Activated naive CD4-positive, alpha-beta T cell (primary cell): Measurements from ENCODE around the gene CYP24A1.

Experiments
- DNase-seq, 4 experiments: peaks; one replicate each; lab custom pipeline; 2025; lab: John Stamatoyannopoulos, UW

Gene CYP24A1

DNA sequence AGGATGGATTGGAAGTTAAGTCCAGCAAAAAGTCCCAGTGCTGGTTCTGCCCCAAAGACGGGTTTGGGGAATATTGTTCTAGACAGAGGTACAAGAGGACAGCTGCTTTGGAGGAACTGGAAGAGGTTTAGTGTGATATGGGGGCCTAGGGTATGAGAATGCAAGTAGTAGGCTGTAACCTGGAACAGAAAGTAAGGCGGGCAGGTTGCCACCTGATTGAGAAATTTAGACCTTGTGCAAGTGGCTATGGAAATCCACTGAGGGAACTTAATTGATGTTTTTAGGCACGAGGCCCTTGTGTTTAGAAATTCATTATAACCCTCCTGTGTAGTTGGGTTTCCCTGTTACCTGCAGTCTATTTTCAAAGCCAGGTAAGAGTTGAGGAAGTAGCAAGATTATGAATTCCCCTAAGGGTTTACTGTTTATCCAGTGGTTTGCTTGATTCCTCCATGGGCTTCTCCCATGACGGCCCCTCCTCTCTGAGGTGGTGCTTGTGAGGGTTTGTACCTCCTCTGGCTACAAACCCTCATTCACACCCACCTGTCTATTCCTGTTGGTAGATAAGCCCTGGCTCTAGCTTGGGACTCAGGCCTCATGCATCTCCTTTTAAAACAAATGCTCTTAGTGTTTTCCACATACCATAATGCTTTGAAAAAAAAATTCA, 61.4 kb downstream of the CYP24A1 start:
- no peak for DNase-seq

GRCh38 chr20:54111460-54111859, 62.3 kb downstream of the CYP24A1 start:
- no peak for DNase-seq

DNA sequence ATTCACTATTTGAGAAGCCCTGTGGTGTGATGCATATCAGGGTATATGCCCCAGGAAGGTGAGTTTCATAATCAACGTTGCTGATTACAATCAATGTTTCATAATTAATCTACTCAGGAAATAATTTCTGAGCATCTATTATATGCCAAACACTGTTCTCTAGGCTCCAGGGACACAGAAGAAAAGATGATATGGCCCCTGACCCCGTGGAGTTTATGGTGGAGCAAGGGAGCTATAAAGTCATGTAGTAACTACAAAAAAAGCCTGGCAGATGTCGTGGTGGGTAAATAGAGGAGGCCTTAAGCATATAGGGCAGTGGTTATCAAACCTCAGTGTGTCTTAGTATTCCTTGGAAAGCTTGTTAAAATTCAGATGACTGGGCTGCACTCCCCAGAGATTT, 63.3 kb downstream of the CYP24A1 start:
- no peak for DNase-seq

DNA sequence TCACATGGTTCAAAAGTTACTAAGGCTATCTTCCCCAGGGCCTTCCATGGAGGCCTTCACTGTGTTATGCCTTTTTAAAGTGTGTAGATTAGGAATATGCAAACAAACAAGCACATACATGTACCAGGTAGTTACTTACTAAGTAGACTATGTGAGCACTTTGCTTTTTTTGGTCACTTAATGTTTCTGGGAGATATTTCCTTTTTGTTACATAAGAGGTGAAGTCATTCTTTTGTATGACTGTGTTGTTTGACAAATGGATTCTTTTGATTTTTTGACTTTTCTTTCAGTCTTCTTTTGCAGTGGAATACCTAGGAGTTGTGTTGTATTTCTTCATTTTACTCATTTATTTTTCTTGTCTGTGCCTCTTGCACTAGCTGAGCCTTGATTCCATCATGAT, 63.7 kb downstream of the CYP24A1 start:
- DNase-seq, result no peak

- DNase-seq, result no peak
Observed at GRCh38 chr20:54108817-54109216, 65.0 kb downstream of the CYP24A1 start.

DNA sequence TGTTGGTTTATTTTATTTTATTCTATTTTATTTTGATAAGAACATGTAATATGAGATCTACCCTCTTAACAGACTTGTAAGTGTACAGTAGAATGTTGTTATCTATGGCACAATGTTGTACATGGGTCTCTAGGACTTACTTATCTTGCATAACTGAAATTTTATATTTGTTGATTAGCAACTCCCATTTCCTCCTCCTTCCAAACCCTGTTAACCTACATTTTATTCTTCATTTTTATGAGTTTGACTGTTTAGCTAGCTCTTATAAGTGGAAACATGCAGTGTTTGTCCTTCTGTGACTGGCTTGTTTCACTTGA, 65.5 kb downstream of the CYP24A1 start:
- no peak for DNase-seq

DNA sequence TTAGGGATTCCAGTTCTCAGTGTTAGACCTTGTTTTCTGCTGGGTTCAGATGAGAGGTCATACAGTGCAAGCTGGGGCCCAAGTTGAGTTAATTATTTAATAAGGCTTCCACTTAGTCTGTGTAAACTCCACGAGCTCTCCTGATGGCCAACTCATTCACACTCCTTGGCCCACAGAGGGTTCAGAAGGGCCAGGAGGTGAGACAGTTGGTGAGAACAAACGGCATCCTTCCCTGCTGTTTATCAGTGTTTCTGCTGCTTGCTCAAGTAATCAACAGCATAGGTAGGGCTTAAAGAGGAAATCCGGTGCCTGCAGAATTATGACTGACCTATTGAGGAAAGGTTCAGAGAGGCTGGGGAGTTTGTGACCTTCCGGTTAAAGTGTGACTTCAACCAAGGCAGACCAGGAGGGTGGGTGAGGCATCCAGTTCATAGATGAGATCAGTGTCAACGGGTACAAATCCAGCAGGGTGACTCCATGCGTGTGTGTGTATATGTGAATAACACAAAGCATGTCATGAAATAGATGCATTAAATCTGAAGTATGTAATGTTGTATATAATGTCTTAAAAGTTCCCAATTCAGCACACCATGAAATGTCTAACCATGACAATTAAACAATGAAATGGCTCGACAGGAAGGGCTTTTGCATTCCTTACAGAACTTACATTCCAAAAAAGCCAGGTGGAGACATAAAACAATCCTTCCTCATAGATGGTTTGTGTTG, 66.0 kb downstream of the CYP24A1 start:
- no peak for DNase-seq

DNA sequence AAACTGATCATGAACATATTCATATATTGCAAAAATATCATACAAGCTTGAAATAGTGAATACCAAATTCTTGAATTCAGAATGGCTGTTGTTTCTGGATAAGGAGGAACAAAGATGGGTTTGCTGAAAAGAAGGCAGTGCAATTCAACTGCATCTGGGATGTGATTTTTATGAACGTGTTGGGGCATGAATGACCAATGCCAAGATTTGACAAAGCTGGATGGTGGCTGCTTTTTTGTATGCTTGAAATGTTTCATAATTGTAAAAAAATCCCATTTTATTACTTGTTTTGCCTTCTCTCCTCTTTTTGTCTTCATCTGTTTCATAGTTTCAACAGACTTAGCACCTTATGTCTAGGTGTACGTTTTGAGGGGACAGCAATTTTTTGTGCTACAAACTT, 66.6 kb downstream of the CYP24A1 start:
- no peak for DNase-seq

GRCh38 chr20:54106162-54106561, 67.6 kb downstream of the CYP24A1 start:
- no peak for DNase-seq

DNA sequence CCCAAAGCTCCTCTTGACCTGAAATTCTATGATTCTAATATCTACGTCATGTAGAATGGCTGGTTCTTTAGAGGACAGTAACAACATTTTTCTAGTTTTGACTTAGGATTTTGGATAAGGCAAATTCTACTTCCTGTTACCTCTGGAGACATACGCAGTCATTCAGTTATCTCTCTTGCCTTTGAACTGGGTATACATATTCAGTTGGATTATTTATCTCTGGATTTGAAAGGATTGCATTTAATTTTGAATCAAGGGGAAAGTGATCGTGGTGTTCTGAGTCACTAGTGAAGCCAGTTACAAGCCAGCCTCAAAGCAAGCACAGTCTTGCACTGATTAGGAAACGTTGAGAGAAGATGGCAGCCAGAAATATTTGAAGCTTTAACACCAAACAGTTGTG, 68.1 kb downstream of the CYP24A1 start:
- DNase-seq, result no peak

DNA sequence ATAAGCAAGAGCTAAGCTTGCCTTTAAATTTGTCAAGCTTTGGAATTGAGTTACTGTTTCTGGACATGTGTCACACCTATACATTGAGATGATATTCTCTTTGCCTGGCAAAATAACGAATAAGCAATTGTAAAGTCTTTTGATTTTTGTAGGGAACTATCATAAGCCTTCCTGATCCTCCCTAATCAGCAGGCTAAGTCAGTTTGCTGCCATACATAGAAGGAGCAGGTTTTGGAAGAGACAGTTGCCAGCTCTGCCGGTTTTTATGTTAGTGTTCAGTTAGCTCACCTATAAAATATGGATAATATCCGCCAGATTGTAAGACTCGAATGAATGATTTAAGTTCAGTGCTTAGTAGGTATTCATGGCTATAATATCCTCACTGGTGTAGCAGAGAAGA, 69.0 kb downstream of the CYP24A1 start:
- DNase-seq, result no peak

DNA sequence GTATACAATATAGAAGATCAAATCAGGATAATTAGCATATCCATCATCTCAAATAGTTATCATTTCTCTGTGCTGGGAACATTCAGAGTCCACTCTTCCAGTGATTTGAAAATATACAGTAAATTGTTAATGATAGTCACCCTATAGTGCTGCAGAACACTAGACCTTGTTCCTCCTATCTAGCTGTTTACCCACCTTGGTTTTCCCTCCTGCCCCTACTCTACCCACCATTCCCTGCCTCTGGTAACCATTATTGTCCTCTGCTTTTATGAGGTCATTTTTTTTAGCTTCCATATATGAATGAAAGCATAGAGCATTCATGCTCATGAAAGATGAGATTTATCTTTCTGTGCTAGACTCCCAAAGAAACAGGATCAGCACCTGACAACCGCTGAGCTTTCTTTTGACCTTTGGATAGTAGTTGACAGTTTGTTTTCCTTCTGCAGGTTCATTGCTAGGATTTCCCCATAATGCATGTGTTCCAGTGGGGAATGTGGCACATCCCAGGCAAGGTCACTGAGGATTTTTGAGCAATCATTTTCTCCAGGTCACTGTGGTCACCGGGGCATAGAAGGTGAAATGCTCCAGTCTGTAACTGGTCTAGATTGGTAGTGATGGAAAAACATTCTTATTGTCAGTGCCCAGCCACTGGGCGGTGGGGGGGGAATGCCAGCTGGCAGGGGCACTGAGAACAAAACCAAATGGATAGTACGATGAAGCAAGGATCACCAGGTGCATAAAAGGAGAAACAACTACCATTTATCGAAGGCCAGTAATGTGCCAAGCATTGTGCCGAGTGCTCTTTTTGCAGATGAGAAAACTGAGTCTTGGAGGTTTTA, 69.8 kb downstream of the CYP24A1 start:
- no peak for DNase-seq
